K562 (cell line): ENCODE measurements around the gene RABGAP1L. TPM values are rescaled to one million over a fixed set of nuclear protein-coding genes. Genes with fewer than 3 reads are reported as not detected.

Experiments
- DACH1 ChIP-seq: fragments of 450-650 bp; IDR thresholded peaks from 2 replicates; pipeline ENCODE4 v1.6.1; 2018; ENCODE audit not compliant: partially characterized antibody
- DPF2 ChIP-seq: fragments of 450-650 bp; IDR thresholded peaks from 2 replicates; pipeline ENCODE4 v1.6.1; 2016
- EHMT2 ChIP-seq: fragments of 450-650 bp; IDR thresholded peaks from 2 replicates; pipeline ENCODE4 v1.6.1; 2018; ENCODE audit warnings: antibody characterized with exemption
- ELF1 ChIP-seq: fragments of 200-800 bp; sonication (Bioruptor generic); IDR thresholded peaks from 2 replicates; pipeline ENCODE4 v1.6.1; 2016; ENCODE audit warnings: missing genetic modification characterization, missing compliant biosample characterization
- GTF2B ChIP-seq: IDR thresholded peaks from 2 replicates; pipeline ENCODE4 v1.6.1; 2011; ENCODE audit not compliant: insufficient read length; ENCODE audit errors: extremely low read depth
- HSF4 ChIP-seq: fragments of 250-450 bp; sonication (Bioruptor Pico); IDR thresholded peaks from 2 replicates; pipeline ENCODE4 v2.1.2; 2022; ENCODE audit warnings: mild to moderate bottlenecking, moderate library complexity, borderline replicate concordance
- IFI16 ChIP-seq: fragments of 250-450 bp; sonication (Bioruptor Pico); IDR thresholded peaks from 2 replicates; pipeline ENCODE4 v2.1.2; 2022; ENCODE audit warnings: mild to moderate bottlenecking, inconsistent platforms
- KLF13 ChIP-seq: fragments of 450-650 bp; IDR thresholded peaks from 2 replicates; pipeline ENCODE4 v1.6.1; 2016; ENCODE audit warnings: missing genetic modification characterization, low read depth, mild to moderate bottlenecking, missing compliant biosample characterization, moderate library complexity, borderline replicate concordance
- MEF2D ChIP-seq: conservative IDR thresholded peaks from 2 replicates; pipeline ENCODE4 v1.6.1; 2016; ENCODE audit warnings: low read depth, missing genetic modification characterization, missing compliant biosample characterization
- POLR2AphosphoS5 ChIP-seq: IDR thresholded peaks from 2 replicates; pipeline ENCODE4 v1.6.1; 2011; ENCODE audit warnings: mild to moderate bottlenecking, low read depth, low read length, moderate library complexity; ENCODE audit not compliant: control insufficient read depth, insufficient read depth
- RBFOX2 ChIP-seq: fragments of 200-400 bp; formaldehyde crosslinking; IDR thresholded peaks from 2 replicates; pipeline ENCODE4 v1.6.1; 2017; ENCODE audit warnings: low read depth, mild to moderate bottlenecking, low read length, moderate library complexity
- THAP7 ChIP-seq: fragments of 250-450 bp; sonication (Bioruptor Pico); IDR thresholded peaks from 2 replicates; pipeline ENCODE4 v1.5.0; 2021
- YBX1 ChIP-seq: fragments of 450-650 bp; IDR thresholded peaks from 2 replicates; pipeline ENCODE4 v1.7.1; 2016; ENCODE audit warnings: mild to moderate bottlenecking
- ZBTB9 ChIP-seq: fragments of 450-650 bp; formaldehyde crosslinking; IDR thresholded peaks from 2 replicates; pipeline ENCODE4 v1.4.0; 2020; ENCODE audit warnings: mild to moderate bottlenecking, moderate library complexity
- ZC3H8 ChIP-seq: fragments of 450-650 bp; IDR thresholded peaks from 2 replicates; pipeline ENCODE4 v1.6.1; 2017
- ZKSCAN1 ChIP-seq: fragments of 150-350 bp; IDR thresholded peaks from 2 replicates; pipeline ENCODE4 v1.6.1; 2016; ENCODE audit warnings: low read depth, low read length
- ZNF24 ChIP-seq: fragments of 450-650 bp; IDR thresholded peaks from 2 replicates; pipeline ENCODE4 v1.6.1; 2016
- ZNF695 ChIP-seq: fragments of 450-650 bp; formaldehyde crosslinking; IDR thresholded peaks from 2 replicates; pipeline ENCODE4 v1.4.0; 2020; ENCODE audit warnings: mild to moderate bottlenecking, moderate library complexity
- polyA plus RNA-seq, 8 experiments: library from polyadenylated mRNA; depleted of rRNA in 4 of 8; stranded (reverse) in 5 of 8; unstranded in 3 of 8; fragments of >200 nt; fragmentation: Nextera tagmentation in 2 of 8; fragmentation: Illumina TruSeq in 1 of 8; extraction: Ambion mirVana in 2 of 8; extraction: Trizol in 1 of 8; gene quantifications; 2 replicates each; pipeline versions ENCODE4 v1.2.1 to v1.2.3, GENCODE V29; 2011 to 2014; ENCODE audit warnings: inconsistent platforms in 1 of 8, missing spikeins in 1 of 8
- total RNA-seq, 7 experiments: library from RNA; depleted of rRNA in 6 of 7; stranded (reverse); fragments of >200 nt in 6 of 7; fragmentation: Illumina TruSeq in 2 of 7; extraction: Trizol in 2 of 7; gene quantifications; 2 replicates each; pipeline versions ENCODE4 v1.2.1 to v1.2.3, GENCODE V29; 2011 to 2021; ENCODE audit warnings: low replicate concordance in 1 of 7
- TF ChIP-seq, protein P1 (sequence below), 2 experiments: fragments of 450-650 bp in 1 of 2; sonication (generic) in 1 of 2; formaldehyde crosslinking in 1 of 2; IDR thresholded peaks in 1 of 2; conservative IDR thresholded peaks in 1 of 2; 2 replicates each; pipeline versions ENCODE4 v1.6.1 to v1.8.1; 2016 to 2023; ENCODE audit warnings: mild to moderate bottlenecking in 2 of 2, moderate library complexity in 2 of 2, inconsistent platforms in 1 of 2, missing genetic modification reagents in 1 of 2
- TF ChIP-seq, protein P2 (sequence below): fragments of 450-650 bp; IDR thresholded peaks from 2 replicates; pipeline ENCODE4 v1.6.1; 2016

The RABGAP1L gene
- total and polyA plus RNA-seq, 9 of the 15 experiments (the other 6 are each of a cell fraction or from before 2014, with no cell fraction given): 16.5 to 44.9 (median 26.7) TPM

- TF ChIP-seq, protein P1, sequence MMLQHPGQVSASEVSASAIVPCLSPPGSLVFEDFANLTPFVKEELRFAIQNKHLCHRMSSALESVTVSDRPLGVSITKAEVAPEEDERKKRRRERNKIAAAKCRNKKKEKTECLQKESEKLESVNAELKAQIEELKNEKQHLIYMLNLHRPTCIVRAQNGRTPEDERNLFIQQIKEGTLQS (IDR thresholded peaks at IDR 0.05): peak; percentile 40; the same call in 1 of the 2 replicates
- TF ChIP-seq, protein P1 (CRISPR knock-in tag; conservative IDR thresholded peaks at IDR 0.05): no peak
- TF ChIP-seq DACH1: no peak
- TF ChIP-seq HSF4 (CRISPR knock-in tag): no peak
- no peak for TF ChIP-seq KLF13
- no peak for TF ChIP-seq THAP7 (CRISPR knock-in tag)
- no peak for TF ChIP-seq ZBTB9 (CRISPR knock-in tag)
- no peak for TF ChIP-seq GTF2B
- no peak for TF ChIP-seq ZNF695 (CRISPR knock-in tag)
- TF ChIP-seq POLR2AphosphoS5: peak; percentile 62
- peak; percentile 85 for TF ChIP-seq DPF2
- TF ChIP-seq RBFOX2: no peak
- peak; percentile 67 for TF ChIP-seq EHMT2
- no peak; the same call in 1 of the 2 replicates for TF ChIP-seq MEF2D (tag)
- TF ChIP-seq ZNF24: peak; percentile 52; the same call in 1 of the 2 replicates
- TF ChIP-seq IFI16: no peak
- TF ChIP-seq ELF1: peak; percentile 72
- no peak for TF ChIP-seq ZKSCAN1
- TF ChIP-seq, protein P2, sequence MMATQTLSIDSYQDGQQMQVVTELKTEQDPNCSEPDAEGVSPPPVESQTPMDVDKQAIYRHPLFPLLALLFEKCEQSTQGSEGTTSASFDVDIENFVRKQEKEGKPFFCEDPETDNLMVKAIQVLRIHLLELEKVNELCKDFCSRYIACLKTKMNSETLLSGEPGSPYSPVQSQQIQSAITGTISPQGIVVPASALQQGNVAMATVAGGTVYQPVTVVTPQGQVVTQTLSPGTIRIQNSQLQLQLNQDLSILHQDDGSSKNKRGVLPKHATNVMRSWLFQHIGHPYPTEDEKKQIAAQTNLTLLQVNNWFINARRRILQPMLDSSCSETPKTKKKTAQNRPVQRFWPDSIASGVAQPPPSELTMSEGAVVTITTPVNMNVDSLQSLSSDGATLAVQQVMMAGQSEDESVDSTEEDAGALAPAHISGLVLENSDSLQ: peak; percentile 48; the same call in 1 of the 2 replicates
- TF ChIP-seq YBX1: no peak
- TF ChIP-seq ZC3H8: no peak
Measured at GRCh38 chr1:174964261-174964971, 805.1 kb downstream of the RABGAP1L start (continued).
